HepG2 (cell line): ENCODE data around the gene FDXR. TPM values are rescaled to one million over a fixed set of nuclear protein-coding genes. Genes with fewer than 3 reads are reported as not detected.

Source experiments
- ATAD3A ChIP-seq: sonication (generic); formaldehyde crosslinking; IDR thresholded peaks from 2 replicates; pipeline ENCODE4 v1.4.0; 2020; ENCODE audit warnings: missing genetic modification reagents
- BCL6 ChIP-seq: IDR thresholded peaks from 2 replicates; pipeline ENCODE4 v1.6.1; 2016; ENCODE audit warnings: missing genetic modification reagents, missing compliant biosample characterization
- KDM2A ChIP-seq: sonication (generic); formaldehyde crosslinking; IDR thresholded peaks from 2 replicates; pipeline ENCODE4 v1.4.0; 2020; ENCODE audit warnings: low read depth, missing genetic modification reagents, borderline replicate concordance
- LCORL ChIP-seq, 2 experiments: fragments of 450-650 bp in 1 of 2; sonication (generic) in 1 of 2; formaldehyde crosslinking in 1 of 2; IDR thresholded peaks; 2 replicates each; pipeline versions ENCODE4 v1.5.0 to v1.6.1; 2017 to 2020; ENCODE audit warnings: antibody characterized with exemption in 1 of 2, missing genetic modification reagents in 1 of 2
- NFKB2 ChIP-seq: sonication (generic); formaldehyde crosslinking; IDR thresholded peaks from 2 replicates; pipeline ENCODE4 v1.4.0; 2020; ENCODE audit warnings: missing genetic modification reagents, borderline replicate concordance
- NR2F6 ChIP-seq, 2 experiments: IDR thresholded peaks; 2 replicates each; pipeline ENCODE4 v1.6.1; 2016; ENCODE audit warnings: antibody characterized with exemption in 1 of 2, mild to moderate bottlenecking in 1 of 2
- PCBP1 ChIP-seq: fragments of 200-400 bp; formaldehyde crosslinking; IDR thresholded peaks from 2 replicates; pipeline ENCODE4 v1.6.1; 2017; ENCODE audit warnings: mild to moderate bottlenecking, low read depth, low read length, borderline replicate concordance
- SIN3A ChIP-seq: IDR thresholded peaks from 2 replicates; pipeline ENCODE4 v1.6.1; 2011; ENCODE audit warnings: low read depth, mild to moderate bottlenecking, control low read depth, low read length, borderline replicate concordance
- SIX1 ChIP-seq: sonication (generic); formaldehyde crosslinking; IDR thresholded peaks from 2 replicates; pipeline ENCODE4 v1.4.0; 2020; ENCODE audit warnings: missing genetic modification reagents, borderline replicate concordance
- ZNF333 ChIP-seq: sonication (generic); formaldehyde crosslinking; IDR thresholded peaks from 2 replicates; pipeline ENCODE4 v1.4.0; 2020; ENCODE audit warnings: mild to moderate bottlenecking, missing genetic modification reagents, borderline replicate concordance
- ZNF337 ChIP-seq: sonication (generic); formaldehyde crosslinking; IDR thresholded peaks from 2 replicates; pipeline ENCODE4 v1.5.1; 2020; ENCODE audit warnings: missing genetic modification reagents, low read depth, mild to moderate bottlenecking, borderline replicate concordance
- ZNF720 ChIP-seq: sonication (generic); formaldehyde crosslinking; IDR thresholded peaks from 2 replicates; pipeline ENCODE4 v1.4.0; 2020; ENCODE audit warnings: missing genetic modification reagents
- ZNF776 ChIP-seq: sonication (generic); formaldehyde crosslinking; IDR thresholded peaks from 2 replicates; pipeline ENCODE4 v1.4.0; 2020; ENCODE audit warnings: mild to moderate bottlenecking, missing genetic modification reagents
- polyA plus RNA-seq, 8 experiments: library from polyadenylated mRNA; depleted of rRNA in 3 of 8; stranded (reverse) in 7 of 8; unstranded in 1 of 8; fragments of >200 nt; fragmentation: Illumina TruSeq in 4 of 8; extraction: Trizol in 4 of 8; gene quantifications; 2 replicates each; pipeline versions ENCODE4 v1.2.1 to v1.2.3, GENCODE V29; 2011 to 2016; ENCODE audit warnings: low read depth in 4 of 8, missing spikeins in 1 of 8, mixed read lengths in 1 of 8; ENCODE audit not compliant: insufficient read depth in 1 of 8
- total RNA-seq, 5 experiments: library from RNA; depleted of rRNA; stranded (reverse); fragments of >200 nt; fragmentation: Illumina TruSeq; extraction: Trizol; gene quantifications; 2 replicates each; pipeline ENCODE4 v1.2.3, GENCODE V29; 2016; ENCODE audit warnings: low read depth in 1 of 5
- TF ChIP-seq, protein P1 (sequence below): IDR thresholded peaks from 2 replicates; pipeline ENCODE4 v1.6.1; 2016; ENCODE audit warnings: low read depth, control low read depth
- TF ChIP-seq, protein P2 (sequence below): sonication (generic); formaldehyde crosslinking; IDR thresholded peaks from 2 replicates; pipeline ENCODE4 v1.4.0; 2020; ENCODE audit warnings: missing genetic modification reagents, borderline replicate concordance
- TF ChIP-seq, protein P3 (sequence below): sonication (generic); formaldehyde crosslinking; IDR thresholded peaks from 2 replicates; pipeline ENCODE4 v1.5.0; 2020; ENCODE audit warnings: missing genetic modification reagents
- TF ChIP-seq, protein P4 (sequence below): sonication (generic); formaldehyde crosslinking; IDR thresholded peaks from 2 replicates; pipeline ENCODE4 v1.8.0; 2022; ENCODE audit warnings: missing genetic modification reagents, mild to moderate bottlenecking, moderate library complexity, borderline replicate concordance
- TF ChIP-seq, protein P5 (sequence below): sonication (generic); formaldehyde crosslinking; IDR thresholded peaks from 2 replicates; pipeline ENCODE4 v1.4.0; 2020; ENCODE audit warnings: mild to moderate bottlenecking, missing genetic modification reagents

The FDXR gene
- total and polyA plus RNA-seq, 2 of the 13 experiments (the other 11 are each of a cell fraction or from before 2014, with no cell fraction given), result 23.4 to 116 TPM

DNA sequence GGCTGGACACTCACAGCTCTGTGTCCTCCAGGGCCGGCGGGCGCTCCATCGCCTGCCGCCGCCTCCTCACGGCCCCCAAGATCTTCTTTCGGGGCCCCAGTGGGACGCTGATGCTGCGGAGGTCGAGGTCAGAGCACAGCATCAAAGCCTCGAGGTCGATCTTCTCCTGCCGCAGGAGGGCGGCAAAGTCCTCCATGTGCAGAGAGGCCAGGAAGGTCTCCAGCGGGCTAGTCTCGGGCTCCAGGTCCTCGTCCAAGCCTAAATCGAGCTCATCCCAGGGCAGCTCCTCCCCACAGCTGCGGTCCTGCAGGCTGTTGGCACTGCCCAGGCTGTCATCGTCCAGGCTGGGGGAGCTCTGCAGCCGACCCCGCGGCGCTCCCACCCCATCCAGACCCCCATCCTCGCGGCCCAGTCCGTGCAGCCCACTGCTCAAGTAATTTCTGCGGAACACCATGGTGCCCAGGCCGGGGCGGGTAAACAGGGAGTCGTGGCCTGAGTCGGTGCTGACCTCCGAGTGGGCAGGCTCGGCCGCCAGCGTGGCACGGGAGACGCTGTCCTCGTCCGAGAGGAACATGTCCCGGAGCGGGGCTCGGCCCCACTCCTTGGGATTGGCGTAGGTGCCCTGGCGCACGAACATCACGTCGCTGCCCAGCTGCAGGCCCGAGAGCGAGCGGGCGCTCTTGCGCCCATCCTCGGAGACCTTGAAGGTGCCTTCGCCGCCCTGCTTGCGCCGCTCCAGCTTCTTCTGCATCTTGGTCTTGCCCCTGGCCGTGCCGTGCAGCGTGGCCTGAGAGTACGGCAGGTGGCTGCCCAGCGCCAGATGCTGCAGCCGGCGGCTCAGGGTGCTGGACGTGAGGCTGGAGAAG is 46.9 kb upstream of the FDXR start (continued):
- peak; percentile 60; the same call in 1 of the 2 replicates for TF ChIP-seq NR2F6 (IDR thresholded peaks at IDR 0.05)
- peak; percentile 81 for TF ChIP-seq NR2F6 (CRISPR knock-in tag; IDR thresholded peaks at IDR 0.05)
- no peak for TF ChIP-seq PCBP1
- no peak for TF ChIP-seq ZNF333 (CRISPR knock-in tag)
- no peak for TF ChIP-seq SIX1 (CRISPR knock-in tag)
- peak; percentile 24; the same call in 1 of the 2 replicates for TF ChIP-seq ZNF776 (CRISPR knock-in tag)
- TF ChIP-seq BCL6 (CRISPR knock-in tag), result no peak
- TF ChIP-seq, protein P1, sequence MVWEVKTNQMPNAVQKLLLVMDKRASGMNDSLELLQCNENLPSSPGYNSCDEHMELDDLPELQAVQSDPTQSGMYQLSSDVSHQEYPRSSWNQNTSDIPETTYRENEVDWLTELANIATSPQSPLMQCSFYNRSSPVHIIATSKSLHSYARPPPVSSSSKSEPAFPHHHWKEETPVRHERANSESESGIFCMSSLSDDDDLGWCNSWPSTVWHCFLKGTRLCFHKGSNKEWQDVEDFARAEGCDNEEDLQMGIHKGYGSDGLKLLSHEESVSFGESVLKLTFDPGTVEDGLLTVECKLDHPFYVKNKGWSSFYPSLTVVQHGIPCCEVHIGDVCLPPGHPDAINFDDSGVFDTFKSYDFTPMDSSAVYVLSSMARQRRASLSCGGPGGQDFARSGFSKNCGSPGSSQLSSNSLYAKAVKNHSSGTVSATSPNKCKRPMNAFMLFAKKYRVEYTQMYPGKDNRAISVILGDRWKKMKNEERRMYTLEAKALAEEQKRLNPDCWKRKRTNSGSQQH, result 0 out of 2 replicates have a peak, but pooled peaks have one; percentile 39
- no peak for TF ChIP-seq LCORL (IDR thresholded peaks at IDR 0.05)
- TF ChIP-seq LCORL (CRISPR knock-in tag; IDR thresholded peaks at IDR 0.05), result no peak
- TF ChIP-seq, protein P2, sequence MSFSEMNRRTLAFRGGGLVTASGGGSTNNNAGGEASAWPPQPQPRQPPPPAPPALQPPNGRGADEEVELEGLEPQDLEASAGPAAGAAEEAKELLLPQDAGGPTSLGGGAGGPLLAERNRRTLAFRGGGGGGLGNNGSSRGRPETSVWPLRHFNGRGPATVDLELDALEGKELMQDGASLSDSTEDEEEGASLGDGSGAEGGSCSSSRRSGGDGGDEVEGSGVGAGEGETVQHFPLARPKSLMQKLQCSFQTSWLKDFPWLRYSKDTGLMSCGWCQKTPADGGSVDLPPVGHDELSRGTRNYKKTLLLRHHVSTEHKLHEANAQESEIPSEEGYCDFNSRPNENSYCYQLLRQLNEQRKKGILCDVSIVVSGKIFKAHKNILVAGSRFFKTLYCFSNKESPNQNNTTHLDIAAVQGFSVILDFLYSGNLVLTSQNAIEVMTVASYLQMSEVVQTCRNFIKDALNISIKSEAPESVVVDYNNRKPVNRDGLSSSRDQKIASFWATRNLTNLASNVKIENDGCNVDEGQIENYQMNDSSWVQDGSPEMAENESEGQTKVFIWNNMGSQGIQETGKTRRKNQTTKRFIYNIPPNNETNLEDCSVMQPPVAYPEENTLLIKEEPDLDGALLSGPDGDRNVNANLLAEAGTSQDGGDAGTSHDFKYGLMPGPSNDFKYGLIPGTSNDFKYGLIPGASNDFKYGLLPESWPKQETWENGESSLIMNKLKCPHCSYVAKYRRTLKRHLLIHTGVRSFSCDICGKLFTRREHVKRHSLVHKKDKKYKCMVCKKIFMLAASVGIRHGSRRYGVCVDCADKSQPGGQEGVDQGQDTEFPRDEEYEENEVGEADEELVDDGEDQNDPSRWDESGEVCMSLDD (CRISPR knock-in tag), result no peak
- no peak for TF ChIP-seq ZNF720 (CRISPR knock-in tag)
- no peak for TF ChIP-seq ZNF337 (CRISPR knock-in tag)
- TF ChIP-seq, protein P3, sequence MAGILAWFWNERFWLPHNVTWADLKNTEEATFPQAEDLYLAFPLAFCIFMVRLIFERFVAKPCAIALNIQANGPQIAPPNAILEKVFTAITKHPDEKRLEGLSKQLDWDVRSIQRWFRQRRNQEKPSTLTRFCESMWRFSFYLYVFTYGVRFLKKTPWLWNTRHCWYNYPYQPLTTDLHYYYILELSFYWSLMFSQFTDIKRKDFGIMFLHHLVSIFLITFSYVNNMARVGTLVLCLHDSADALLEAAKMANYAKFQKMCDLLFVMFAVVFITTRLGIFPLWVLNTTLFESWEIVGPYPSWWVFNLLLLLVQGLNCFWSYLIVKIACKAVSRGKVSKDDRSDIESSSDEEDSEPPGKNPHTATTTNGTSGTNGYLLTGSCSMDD (CRISPR knock-in tag), result peak; percentile 17; the same call in 1 of the 2 replicates
- peak; percentile 54; the same call in 1 of the 2 replicates for TF ChIP-seq KDM2A (CRISPR knock-in tag)
- TF ChIP-seq SIN3A, result no peak
- TF ChIP-seq NFKB2 (CRISPR knock-in tag), result 0 out of 2 replicates have a peak, but pooled peaks have one; percentile 61
- TF ChIP-seq ATAD3A, result no peak
- TF ChIP-seq, protein P4, sequence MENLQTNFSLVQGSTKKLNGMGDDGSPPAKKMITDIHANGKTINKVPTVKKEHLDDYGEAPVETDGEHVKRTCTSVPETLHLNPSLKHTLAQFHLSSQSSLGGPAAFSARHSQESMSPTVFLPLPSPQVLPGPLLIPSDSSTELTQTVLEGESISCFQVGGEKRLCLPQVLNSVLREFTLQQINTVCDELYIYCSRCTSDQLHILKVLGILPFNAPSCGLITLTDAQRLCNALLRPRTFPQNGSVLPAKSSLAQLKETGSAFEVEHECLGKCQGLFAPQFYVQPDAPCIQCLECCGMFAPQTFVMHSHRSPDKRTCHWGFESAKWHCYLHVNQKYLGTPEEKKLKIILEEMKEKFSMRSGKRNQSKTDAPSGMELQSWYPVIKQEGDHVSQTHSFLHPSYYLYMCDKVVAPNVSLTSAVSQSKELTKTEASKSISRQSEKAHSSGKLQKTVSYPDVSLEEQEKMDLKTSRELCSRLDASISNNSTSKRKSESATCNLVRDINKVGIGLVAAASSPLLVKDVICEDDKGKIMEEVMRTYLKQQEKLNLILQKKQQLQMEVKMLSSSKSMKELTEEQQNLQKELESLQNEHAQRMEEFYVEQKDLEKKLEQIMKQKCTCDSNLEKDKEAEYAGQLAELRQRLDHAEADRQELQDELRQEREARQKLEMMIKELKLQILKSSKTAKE (CRISPR knock-in tag), result 0 out of 2 replicates have a peak, but pooled peaks have one; percentile 24
- TF ChIP-seq, protein P5, sequence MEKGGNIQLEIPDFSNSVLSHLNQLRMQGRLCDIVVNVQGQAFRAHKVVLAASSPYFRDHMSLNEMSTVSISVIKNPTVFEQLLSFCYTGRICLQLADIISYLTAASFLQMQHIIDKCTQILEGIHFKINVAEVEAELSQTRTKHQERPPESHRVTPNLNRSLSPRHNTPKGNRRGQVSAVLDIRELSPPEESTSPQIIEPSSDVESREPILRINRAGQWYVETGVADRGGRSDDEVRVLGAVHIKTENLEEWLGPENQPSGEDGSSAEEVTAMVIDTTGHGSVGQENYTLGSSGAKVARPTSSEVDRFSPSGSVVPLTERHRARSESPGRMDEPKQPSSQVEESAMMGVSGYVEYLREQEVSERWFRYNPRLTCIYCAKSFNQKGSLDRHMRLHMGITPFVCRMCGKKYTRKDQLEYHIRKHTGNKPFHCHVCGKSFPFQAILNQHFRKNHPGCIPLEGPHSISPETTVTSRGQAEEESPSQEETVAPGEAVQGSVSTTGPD, result no peak
